K562 (cell line): Measurements from ENCODE around the gene METTL23. TPM values are rescaled to one million over a fixed set of nuclear protein-coding genes. Genes with fewer than 3 reads are reported as not detected.

ENCODE experiments used
- ARID4B ChIP-seq: sonication (generic); formaldehyde crosslinking; IDR thresholded peaks from 2 replicates; pipeline ENCODE4 v1.8.0; 2022; ENCODE audit warnings: mild to moderate bottlenecking, missing genetic modification reagents
- C11orf30 ChIP-seq: fragments of 450-650 bp; IDR thresholded peaks from 2 replicates; pipeline ENCODE4 v1.6.1; 2016; ENCODE audit warnings: low read depth, mild to moderate bottlenecking
- E2F1 ChIP-seq: sonication (generic); formaldehyde crosslinking; IDR thresholded peaks from 2 replicates; pipeline ENCODE4 v1.8.1; 2023; ENCODE audit warnings: mild to moderate bottlenecking, missing genetic modification reagents, moderate library complexity
- GATA2 ChIP-seq: sonication (generic); formaldehyde crosslinking; IDR thresholded peaks from 2 replicates; pipeline ENCODE4 v1.4.0; 2020; ENCODE audit warnings: mild to moderate bottlenecking, missing genetic modification reagents
- MAFF ChIP-seq: IDR thresholded peaks from 2 replicates; pipeline ENCODE4 v1.6.1; 2012; ENCODE audit warnings: low read length, improper control_type of control experiment
- MLX ChIP-seq, 2 experiments: fragments of 450-650 bp in 1 of 2; sonication (generic) in 1 of 2; formaldehyde crosslinking; conservative IDR thresholded peaks; 2 replicates each; pipeline versions ENCODE4 v1.4.0 to v1.8.1; 2020 to 2022; ENCODE audit warnings: mild to moderate bottlenecking in 1 of 2, missing genetic modification reagents in 1 of 2
- MXI1 ChIP-seq: IDR thresholded peaks from 2 replicates; pipeline ENCODE4 v1.6.1; 2011; ENCODE audit warnings: low read depth, mild to moderate bottlenecking, improper control_type of control experiment, low read length
- PRDM10 ChIP-seq: fragments of 450-650 bp; IDR thresholded peaks from 2 replicates; pipeline ENCODE4 v1.6.1; 2018; ENCODE audit not compliant: partially characterized antibody
- SUPT5H ChIP-seq: fragments of 450-650 bp; IDR thresholded peaks from 2 replicates; pipeline ENCODE4 v1.6.1; 2016
- TOE1 ChIP-seq, 2 experiments: fragments of 450-650 bp in 1 of 2; sonication (generic) in 1 of 2; formaldehyde crosslinking in 1 of 2; IDR thresholded peaks; 2 replicates each; pipeline versions ENCODE4 v1.7.1 to v1.8.0; 2016 to 2022; ENCODE audit warnings: borderline replicate concordance in 2 of 2, mild to moderate bottlenecking in 2 of 2, antibody characterized with exemption in 1 of 2, inconsistent platforms in 1 of 2, low read depth in 1 of 2, missing genetic modification reagents in 1 of 2, moderate library complexity in 1 of 2
- ZBTB5 ChIP-seq: fragments of 450-650 bp; IDR thresholded peaks from 2 replicates; pipeline ENCODE4 v1.6.1; 2017; ENCODE audit warnings: antibody characterized with exemption
- ZEB2 ChIP-seq: fragments of 450-650 bp; IDR thresholded peaks from 2 replicates; pipeline ENCODE4 v1.6.1; 2016
- ZNF354B ChIP-seq: fragments of 250-450 bp; sonication (Bioruptor Pico); IDR thresholded peaks from 2 replicates; pipeline ENCODE4 v1.4.0; 2020
- ZSCAN29 ChIP-seq: fragments of 450-650 bp; IDR thresholded peaks from 2 replicates; pipeline ENCODE4 v1.6.1; 2017
- polyA plus RNA-seq, 8 experiments: library from polyadenylated mRNA; depleted of rRNA in 4 of 8; stranded (reverse) in 5 of 8; unstranded in 3 of 8; fragments of >200 nt; fragmentation: Nextera tagmentation in 2 of 8; fragmentation: Illumina TruSeq in 1 of 8; extraction: Ambion mirVana in 2 of 8; extraction: Trizol in 1 of 8; gene quantifications; 2 replicates each; pipeline versions ENCODE4 v1.2.1 to v1.2.3, GENCODE V29; 2011 to 2014; ENCODE audit warnings: inconsistent platforms in 1 of 8, missing spikeins in 1 of 8
- total RNA-seq, 7 experiments: library from RNA; depleted of rRNA in 6 of 7; stranded (reverse); fragments of >200 nt in 6 of 7; fragmentation: Illumina TruSeq in 2 of 7; extraction: Trizol in 2 of 7; gene quantifications; 2 replicates each; pipeline versions ENCODE4 v1.2.1 to v1.2.3, GENCODE V29; 2011 to 2021; ENCODE audit warnings: low replicate concordance in 1 of 7

METTL23 gene
- total and polyA plus RNA-seq, 9 of the 15 experiments (the other 6 are each of a cell fraction or from before 2014, with no cell fraction given) = 29.4 to 67.3 (median 41.6) TPM

GRCh38 chr17:76725580-76726230, 934 bp upstream of the METTL23 start (continued):
- TF ChIP-seq E2F1 = no peak
- 0 out of 2 replicates have a peak, but pooled peaks have one; percentile 42 for TF ChIP-seq SUPT5H
- TF ChIP-seq ZEB2 = 0 out of 2 replicates have a peak, but pooled peaks have one; percentile 11
- no peak for TF ChIP-seq GATA2 (CRISPR knock-in tag)
- no peak for TF ChIP-seq TOE1 (IDR thresholded peaks at IDR 0.05; ENCODE audit: borderline replicate concordance)
- TF ChIP-seq TOE1 (CRISPR knock-in tag; IDR thresholded peaks at IDR 0.05; ENCODE audit: borderline replicate concordance, low read depth) = no peak
- no peak for TF ChIP-seq ZBTB5
- TF ChIP-seq C11orf30 = no peak
- TF ChIP-seq MLX (CRISPR knock-in tag; conservative IDR thresholded peaks at IDR 0.05) = no peak
- peak; percentile 69 for TF ChIP-seq MXI1
- TF ChIP-seq ZSCAN29 = no peak
- TF ChIP-seq ARID4B (CRISPR knock-in tag) = peak; percentile 81; the same call in 1 of the 2 replicates
- TF ChIP-seq ZNF354B (CRISPR knock-in tag) = no peak
- peak; percentile 22 for TF ChIP-seq PRDM10
- no peak for TF ChIP-seq MAFF
